ENCODE results near the gene XPO1. TPM values are rescaled to one million over a fixed set of nuclear protein-coding genes. Genes with fewer than 3 reads are reported as not detected.

The XPO1 gene
- total and polyA plus RNA-seq, 2 of the 4 experiments (the other 2 are of a cell fraction), result 78.5 to 104 TPM

DNA sequence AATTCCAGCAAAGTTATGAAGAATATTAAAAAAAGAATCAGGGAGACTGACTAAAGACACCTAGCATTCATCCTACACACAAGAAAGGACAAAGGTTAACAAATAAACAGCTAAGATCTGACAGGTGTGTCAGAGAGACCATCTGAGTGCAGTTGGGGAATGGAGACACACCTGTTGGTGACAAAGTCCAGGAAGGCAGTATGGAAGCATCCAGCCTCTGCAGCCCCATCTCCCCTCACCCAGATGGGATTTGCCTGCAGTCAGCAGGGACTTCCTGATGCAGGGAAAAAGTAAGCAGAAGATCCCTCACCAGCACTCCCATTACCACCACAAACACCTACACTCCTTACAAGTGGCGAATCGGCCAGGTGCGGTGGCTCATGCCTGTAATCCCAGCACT, 105.2 kb downstream of the XPO1 start:
- no peak overlapping the region for H3K23ac ChIP-seq (ENCODE audit: low read depth, low read length)
- no peak overlapping the region for H4K5ac ChIP-seq (ENCODE audit: low read depth, low read length)
- ChIA-PET POLR2A (ENCODE audit: unreplicated experiment) (no interaction called here), CTCF (no interaction called here)
- peaks cover 23% of the 10 kb centered on the region for H3K9me1 ChIP-seq (ENCODE audit: insufficient read depth, low read length)
- peaks cover 95% of the 10 kb centered on the region for H4K20me1 ChIP-seq (ENCODE audit: insufficient read depth, low read length)
- H3K9me3 ChIP-seq (ENCODE audit: control insufficient read depth, insufficient read depth, low read length), result no peaks in the 10 kb centered on the region
- H2AFZ ChIP-seq (replicated peaks; ENCODE audit: low read length, poor library complexity), result no peak overlapping the region
- H3K4me2 ChIP-seq (ENCODE audit: low read depth, low read length), result no peak overlapping the region
- no peak overlapping the region for H2BK120ac ChIP-seq (ENCODE audit: low read depth, low read length)
- TF ChIP-seq POLR2A (IDR thresholded peaks at IDR 0.05; ENCODE audit: low read depth, low read length) (no peak), RCOR1 (IDR thresholded peaks at IDR 0.05; ENCODE audit: insufficient replicate concordance, low read length) (no peak), MAFK (IDR thresholded peaks at IDR 0.05; ENCODE audit: low read depth, low read length) (no peak), BHLHE40 (IDR thresholded peaks at IDR 0.05; ENCODE audit: low read depth, low read length) (no peak), RAD21 (IDR thresholded peaks at IDR 0.05; ENCODE audit: low read length) (no peak), CEBPB (IDR thresholded peaks at IDR 0.05; ENCODE audit: low read depth, low read length) (no peak), SMC3 (IDR thresholded peaks at IDR 0.05; ENCODE audit: low read depth, low read length) (no peak), NFE2L2 (IDR thresholded peaks at IDR 0.05; ENCODE audit: low read depth, low read length) (no peak), FOS (IDR thresholded peaks at IDR 0.05; ENCODE audit: low read depth, low read length) (no peak), CHD1 (IDR thresholded peaks at IDR 0.05; ENCODE audit: low read depth, low read length) (no peak), MAZ (IDR thresholded peaks at IDR 0.05; ENCODE audit: borderline replicate concordance, low read depth, low read length) (no peak), RFX5 (IDR thresholded peaks at IDR 0.05; ENCODE audit: low read depth, low read length) (no peak), MXI1 (IDR thresholded peaks at IDR 0.05; ENCODE audit: borderline replicate concordance, low read depth, low read length) (no peak)
- TF ChIP-seq, protein P1, sequence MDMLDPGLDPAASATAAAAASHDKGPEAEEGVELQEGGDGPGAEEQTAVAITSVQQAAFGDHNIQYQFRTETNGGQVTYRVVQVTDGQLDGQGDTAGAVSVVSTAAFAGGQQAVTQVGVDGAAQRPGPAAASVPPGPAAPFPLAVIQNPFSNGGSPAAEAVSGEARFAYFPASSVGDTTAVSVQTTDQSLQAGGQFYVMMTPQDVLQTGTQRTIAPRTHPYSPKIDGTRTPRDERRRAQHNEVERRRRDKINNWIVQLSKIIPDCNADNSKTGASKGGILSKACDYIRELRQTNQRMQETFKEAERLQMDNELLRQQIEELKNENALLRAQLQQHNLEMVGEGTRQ (IDR thresholded peaks at IDR 0.05; ENCODE audit: low read depth, low read length), result no peak
- TF ChIP-seq, protein P2, sequence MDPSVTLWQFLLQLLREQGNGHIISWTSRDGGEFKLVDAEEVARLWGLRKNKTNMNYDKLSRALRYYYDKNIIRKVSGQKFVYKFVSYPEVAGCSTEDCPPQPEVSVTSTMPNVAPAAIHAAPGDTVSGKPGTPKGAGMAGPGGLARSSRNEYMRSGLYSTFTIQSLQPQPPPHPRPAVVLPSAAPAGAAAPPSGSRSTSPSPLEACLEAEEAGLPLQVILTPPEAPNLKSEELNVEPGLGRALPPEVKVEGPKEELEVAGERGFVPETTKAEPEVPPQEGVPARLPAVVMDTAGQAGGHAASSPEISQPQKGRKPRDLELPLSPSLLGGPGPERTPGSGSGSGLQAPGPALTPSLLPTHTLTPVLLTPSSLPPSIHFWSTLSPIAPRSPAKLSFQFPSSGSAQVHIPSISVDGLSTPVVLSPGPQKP (IDR thresholded peaks at IDR 0.05; ENCODE audit: borderline replicate concordance, low read depth, low read length), result no peak
- TF ChIP-seq, protein P3, sequence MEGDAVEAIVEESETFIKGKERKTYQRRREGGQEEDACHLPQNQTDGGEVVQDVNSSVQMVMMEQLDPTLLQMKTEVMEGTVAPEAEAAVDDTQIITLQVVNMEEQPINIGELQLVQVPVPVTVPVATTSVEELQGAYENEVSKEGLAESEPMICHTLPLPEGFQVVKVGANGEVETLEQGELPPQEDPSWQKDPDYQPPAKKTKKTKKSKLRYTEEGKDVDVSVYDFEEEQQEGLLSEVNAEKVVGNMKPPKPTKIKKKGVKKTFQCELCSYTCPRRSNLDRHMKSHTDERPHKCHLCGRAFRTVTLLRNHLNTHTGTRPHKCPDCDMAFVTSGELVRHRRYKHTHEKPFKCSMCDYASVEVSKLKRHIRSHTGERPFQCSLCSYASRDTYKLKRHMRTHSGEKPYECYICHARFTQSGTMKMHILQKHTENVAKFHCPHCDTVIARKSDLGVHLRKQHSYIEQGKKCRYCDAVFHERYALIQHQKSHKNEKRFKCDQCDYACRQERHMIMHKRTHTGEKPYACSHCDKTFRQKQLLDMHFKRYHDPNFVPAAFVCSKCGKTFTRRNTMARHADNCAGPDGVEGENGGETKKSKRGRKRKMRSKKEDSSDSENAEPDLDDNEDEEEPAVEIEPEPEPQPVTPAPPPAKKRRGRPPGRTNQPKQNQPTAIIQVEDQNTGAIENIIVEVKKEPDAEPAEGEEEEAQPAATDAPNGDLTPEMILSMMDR (conservative IDR thresholded peaks at IDR 0.05; ENCODE audit: low read depth, low read length), result no peak
- peaks cover 4 to 75% of the 10 kb centered on the region in 2 experiments for H3K79me1 ChIP-seq (ENCODE audit: low read depth in 1 of 2, low read length in 2 of 2)
- H3K4me3 ChIP-seq (ENCODE audit: insufficient read depth, low read depth, low read length), result no peak overlapping the region
- H2BK5ac ChIP-seq (ENCODE audit: low read depth, low read length, poor library complexity, severe bottlenecking), result no peak overlapping the region
- H2BK20ac ChIP-seq (ENCODE audit: low read depth, low read length), result no peak overlapping the region
- dilution Hi-C loops (cut with HindIII; ENCODE audit: low sequenced_read_pairs, unreplicated experiment) (no loop called here), intact Hi-C loops (cut with micrococcal nuclease) (loop anchor here (1.0 to 5.0 kb wide), 2 partner anchors 8 to 34 kb away; no protein-coding TSS in a partner anchor), in situ Hi-C loops (cut with MboI; ENCODE audit: low sequenced_read_pairs) (no loop called here)
- no peak overlapping the region for H4K91ac ChIP-seq (ENCODE audit: insufficient read depth, low read depth, low read length)
- no peak overlapping the region for H2AK5ac ChIP-seq (ENCODE audit: low read depth, low read length)
- H3K14ac ChIP-seq (replicated peaks; ENCODE audit: low read depth, low read length), result no peak overlapping the region
- no peak overlapping the region for H3K56ac ChIP-seq (ENCODE audit: extremely low read depth, insufficient read depth, low read length)
- H3K18ac ChIP-seq (ENCODE audit: low read depth, low read length), result no peak overlapping the region
- no peak overlapping the region for H2BK15ac ChIP-seq (ENCODE audit: low read depth, low read length)
- H3K4me1 ChIP-seq (ENCODE audit: control insufficient read depth, insufficient read depth, low read length), result peaks cover 2% of the 10 kb centered on the region; the same call in 1 of the 2 replicates
- WGBS, 2 experiments (ENCODE audit: extremely low coverage in 2 of 2, insufficient read length in 1 of 2), result 100% methylated on average over 1 of the region's 3 CpGs; no CpG with 5 or more reads in 1 of the 2 experiments
- H3K4ac ChIP-seq (ENCODE audit: low read depth, low read length), result no peak overlapping the region
- ATAC-seq (ENCODE audit: low read depth), result no peak
- no peak overlapping the region for H3K27ac ChIP-seq (ENCODE audit: insufficient read depth, low read length)
- no peaks in the 10 kb centered on the region for H3K27me3 ChIP-seq (ENCODE audit: control insufficient read depth, insufficient read depth, low read length)
- no peak overlapping the region for H3K9ac ChIP-seq (ENCODE audit: low read depth, low read length)
- no TSS peak for BruUV-seq (replicated peaks)
- H4K8ac ChIP-seq (ENCODE audit: low read depth in 2 of 2, low read length in 2 of 2), result no peak overlapping the region
- DNase-seq, result no peak
- no peak overlapping the region for H2AK9ac ChIP-seq (replicated peaks; ENCODE audit: low read depth, low read length, poor library complexity)
- H3K36me3 ChIP-seq (ENCODE audit: control insufficient read depth, insufficient read depth, low read length), result no peaks in the 10 kb centered on the region
